HEK293T (cell line): ENCODE results near the gene TCERG1L.

Experiments
- ELF4 ChIP-seq: fragments of 450-650 bp; IDR thresholded peaks from 2 replicates; pipeline ENCODE4 v1.6.1; 2017; ENCODE audit warnings: antibody characterized with exemption
- FOXK2 ChIP-seq: fragments of 450-650 bp; IDR thresholded peaks from 2 replicates; pipeline ENCODE4 v1.6.1; 2016; ENCODE audit warnings: mild to moderate bottlenecking
- HDGF ChIP-seq: fragments of 450-650 bp; IDR thresholded peaks from 2 replicates; pipeline ENCODE4 v1.6.1; 2017; ENCODE audit warnings: antibody characterized with exemption, borderline replicate concordance
- L3MBTL2 ChIP-seq: fragments of 450-650 bp; conservative IDR thresholded peaks from 2 replicates; pipeline ENCODE4 v1.6.1; 2016; ENCODE audit warnings: mild to moderate bottlenecking
- PKNOX1 ChIP-seq: fragments of 450-650 bp; IDR thresholded peaks from 2 replicates; pipeline ENCODE4 v1.6.1; 2016

DNA sequence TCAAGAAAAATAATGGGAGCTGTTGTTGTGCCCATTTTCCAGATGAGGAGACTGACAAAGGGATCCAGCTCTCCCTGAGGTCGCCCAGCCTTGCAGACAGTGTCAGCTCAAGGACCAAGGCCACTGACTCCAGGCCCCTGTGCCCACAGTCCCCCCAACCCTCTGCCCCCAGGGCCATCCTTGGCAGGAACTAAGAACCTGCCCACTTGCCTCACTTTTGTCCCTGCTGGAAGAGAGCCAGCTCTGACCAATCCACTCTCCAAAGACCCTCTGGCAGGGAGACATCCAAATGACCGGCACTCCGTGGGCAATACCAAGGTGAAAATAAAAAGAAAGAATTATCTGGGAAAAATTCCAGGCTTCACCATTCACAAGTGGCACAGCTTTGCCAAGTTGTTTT is 101.3 kb downstream of the TCERG1L start:
- TF ChIP-seq PKNOX1: no peak
- TF ChIP-seq HDGF: no peak
- TF ChIP-seq ELF4: no peak
- no peak for TF ChIP-seq FOXK2
- TF ChIP-seq L3MBTL2: no peak
